OCI-LY7 (cell line): ENCODE data around the gene MYO7A.

Experiments
- CTCF ChIP-seq: fragments of 200-600 bp; sonication (generic); conservative IDR thresholded peaks from 2 replicates; pipeline ENCODE4 v1.5.1; 2014; ENCODE audit warnings: mild to moderate bottlenecking, antibody characterized with exemption, low read length, moderate library complexity, mixed read lengths
- EZH2phosphoT487 ChIP-seq: fragments of 200-600 bp; sonication (generic); IDR thresholded peaks from 2 replicates; pipeline ENCODE4 v1.6.1; 2018; ENCODE audit warnings: low read depth, borderline replicate concordance, mild to moderate bottlenecking, mixed run types, antibody characterized with exemption, low read length, moderate library complexity, mixed read lengths

- TF ChIP-seq CTCF (no peak), EZH2phosphoT487 (no peak)
Observed at GRCh38 chr11:77202941-77203900, 75.2 kb downstream of the MYO7A start.
